SK-MEL-5 (cell line): ENCODE measurements around the gene CYP4F3. TPM values are rescaled to one million over a fixed set of nuclear protein-coding genes. Genes with fewer than 3 reads are reported as not detected.
"Not testable (repeated sequence)": the region's sequence is repeated elsewhere in the genome, so short reads cannot be mapped to it uniquely, and the experiment has no call there.

Experiments
- DNase-seq: peaks from one replicate; pipeline ENCODE4 v3.0.0-alpha.2; 2016; ENCODE audit warnings: low read depth, low spot score
- in situ Hi-C: cut with HindIII; loops from 2 replicates; pipeline ENCODE4 v1.10.0; 2016; ENCODE audit warnings: low sequenced_read_pairs, high pct_unique_total_duplicates, low pct_unique_long_range_greater_than_20kb
- polyA plus RNA-seq, 2 experiments: library from polyadenylated mRNA; depleted of rRNA; stranded (reverse); fragments of >200 nt; gene quantifications; 2 replicates each; pipeline ENCODE4 v1.2.3, GENCODE V29; 2015
- total RNA-seq: library from RNA; depleted of rRNA; stranded (reverse); fragments of >200 nt; shearing (Covaris generic); gene quantifications from 2 replicates; pipeline ENCODE4 v1.2.3, GENCODE V29; 2014; rRNA removed

The CYP4F3 gene
- total RNA-seq: not detected in 2 replicates
- 0.07 TPM in 1 of 2 replicates, not detected in the other for polyA plus RNA-seq (2015; cell fraction: cytosol; rRNA removed)
- polyA plus RNA-seq (2015; cell fraction: nucleus; rRNA removed): 6.1 TPM in 1 of 2 replicates, not detected in the other

DNA sequence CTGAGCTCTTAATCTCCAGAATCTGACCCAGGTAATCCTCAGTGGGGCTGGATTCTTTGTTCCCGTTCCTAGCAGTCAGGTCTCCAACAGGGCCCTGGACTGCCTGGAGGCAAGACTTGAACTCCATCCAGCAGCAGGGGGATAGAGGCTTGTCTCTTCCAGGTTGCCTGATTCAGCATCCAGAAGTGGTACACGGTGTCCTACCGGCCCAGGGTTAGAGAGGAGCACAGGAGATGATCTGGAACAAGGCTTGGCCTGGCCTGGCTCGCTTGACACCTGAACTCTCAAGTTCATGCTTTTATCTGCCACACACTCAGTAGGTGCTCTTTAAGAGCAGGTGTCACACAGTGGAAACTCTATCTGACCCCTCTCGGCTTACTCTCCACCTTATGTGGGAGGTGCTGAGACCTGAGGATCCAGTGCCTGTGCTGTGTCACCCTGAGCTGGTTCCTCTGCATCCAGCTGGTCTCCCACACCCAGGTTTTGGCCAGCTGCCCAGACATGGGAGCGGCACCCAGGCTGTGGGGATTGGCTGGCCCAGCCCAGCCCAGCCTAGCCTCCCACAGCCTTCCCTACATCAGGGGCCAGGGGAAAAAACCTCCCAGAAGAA lies at the start of gene CYP4F3:
Gene CYP4F3 (plus strand): TSS at position 604 of the 610 bp plus-strand sequence. CDS start 519 bp downstream, outside the sequence.
- DNase-seq: no peak
- in situ Hi-C loops: no loop called here

- no peak for DNase-seq
- in situ Hi-C loops: no loop called here
These were observed 48.9 kb upstream of the CYP4F3 start for GRCh38 chr19:15591796-15592195.

GRCh38 chr19:15592506-15592905 lies 48.2 kb upstream of the CYP4F3 start:
- DNase-seq, in situ Hi-C loops: not testable (repeated sequence)

DNA sequence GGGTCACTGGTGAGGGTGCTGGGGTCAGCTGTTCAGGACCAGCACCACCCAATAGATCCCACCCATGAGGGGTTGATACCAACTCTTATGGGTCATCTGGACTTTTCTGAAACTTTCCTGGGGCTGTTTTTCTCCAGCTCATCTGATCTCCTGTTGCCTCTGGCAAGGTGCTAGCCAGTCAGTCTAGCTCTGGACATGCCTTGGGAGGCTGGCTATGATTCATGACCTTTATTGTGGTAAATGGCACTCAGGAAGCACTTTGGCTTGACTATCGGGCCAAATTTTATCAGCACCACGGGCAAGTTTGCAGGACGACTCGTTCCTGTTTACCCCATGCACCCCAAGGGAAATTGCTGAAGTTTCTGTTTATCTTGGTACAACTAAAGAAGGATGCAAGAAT lies 46.9 kb upstream of the CYP4F3 start:
- in situ Hi-C loops, DNase-seq: not testable (repeated sequence)

DNA sequence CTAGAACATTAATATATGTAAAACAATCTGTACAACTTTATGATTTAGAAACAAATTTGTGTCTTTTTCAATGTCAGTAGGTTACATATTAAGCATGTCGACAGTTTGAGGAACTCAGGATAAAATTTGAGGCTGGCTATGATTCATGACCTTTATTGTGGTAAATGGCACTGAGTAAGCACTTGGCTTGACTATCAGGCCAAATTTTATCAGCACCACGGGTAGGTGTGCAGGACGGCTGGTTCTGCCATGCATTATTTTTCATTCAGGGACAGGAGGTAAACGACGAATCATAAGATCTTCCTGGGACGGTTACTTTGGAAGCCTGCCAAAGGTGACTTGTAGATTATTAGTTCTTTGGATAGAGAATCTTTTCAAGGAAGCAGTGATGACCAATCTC lies 45.6 kb upstream of the CYP4F3 start:
- in situ Hi-C loops: no loop called here
- DNase-seq: no peak

- DNase-seq, in situ Hi-C loops: not testable (repeated sequence)
These were observed 32.4 kb upstream of the CYP4F3 start for GRCh38 chr19:15607978-15608925.

DNA sequence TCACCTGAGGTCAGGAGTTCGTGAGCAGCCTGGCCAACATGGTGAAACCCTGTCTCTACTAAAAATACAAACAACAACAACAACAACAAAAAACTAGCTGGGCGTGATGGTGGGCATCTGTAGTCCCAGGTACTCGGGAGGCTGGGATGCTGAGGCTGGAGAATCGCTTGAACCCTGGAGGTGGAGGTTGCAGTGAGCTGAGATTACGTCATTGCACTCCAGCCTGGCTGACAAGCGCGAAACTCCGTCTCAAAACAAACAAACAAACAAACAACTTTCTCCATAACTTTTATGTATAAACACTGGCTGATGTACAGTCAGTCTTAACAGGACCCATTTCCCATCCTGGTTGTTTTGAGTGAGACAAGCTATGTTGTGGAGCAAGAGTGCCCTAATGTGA lies 31.4 kb upstream of the CYP4F3 start:
- no peak for DNase-seq
- in situ Hi-C loops: no loop called here

- in situ Hi-C loops: no loop called here
- DNase-seq: no peak
These were observed 28.4 kb upstream of the CYP4F3 start for GRCh38 chr19:15612342-15612741.

- no peak for DNase-seq
- in situ Hi-C loops: no loop called here
These were observed 27.4 kb upstream of the CYP4F3 start for GRCh38 chr19:15613338-15613737.

DNA sequence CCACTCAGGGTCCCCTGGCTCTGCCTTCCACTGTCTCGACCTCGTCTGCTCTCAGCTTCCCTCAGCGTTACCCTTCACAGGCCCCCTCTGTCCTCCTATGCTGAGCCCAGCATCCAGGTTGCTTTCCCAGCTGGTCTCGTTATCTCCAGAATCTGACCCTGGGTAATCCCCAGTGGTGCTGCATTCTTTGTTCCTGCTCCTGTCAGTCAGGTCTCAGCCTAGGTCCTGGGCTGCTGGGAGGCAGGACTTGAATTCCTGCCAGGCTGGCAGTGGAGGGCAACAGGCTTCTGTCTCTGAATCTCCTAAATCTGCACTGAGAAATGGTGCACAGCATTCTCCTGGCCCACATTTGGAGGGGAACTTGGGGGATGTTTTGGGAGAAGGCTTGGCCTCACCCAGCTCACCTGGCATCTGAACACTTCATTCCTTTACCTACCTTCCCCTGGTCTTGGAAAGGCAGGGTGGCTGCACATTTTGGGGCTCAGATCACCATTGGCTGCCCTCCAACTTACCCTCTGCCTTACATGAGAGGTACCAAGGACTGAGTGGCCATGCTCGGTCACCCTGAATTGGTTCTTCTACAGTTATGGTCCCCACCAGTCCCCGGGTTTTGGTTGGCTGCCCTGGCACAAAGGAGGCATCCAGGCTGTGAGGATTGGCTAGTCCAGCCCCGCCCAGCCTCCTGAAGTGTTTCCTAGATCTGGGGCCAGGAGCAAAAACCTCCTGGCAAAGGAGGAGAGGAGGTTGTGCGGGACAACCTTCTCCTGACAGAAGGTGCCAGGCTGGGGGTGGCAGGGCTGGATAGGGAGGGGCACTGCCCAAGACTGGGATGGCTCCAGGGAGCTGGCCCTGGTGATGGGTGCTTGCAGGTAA lies 26.0 kb upstream of the CYP4F3 start, which contains the start of gene CYP4F8:
Gene CYP4F8 (plus strand): TSS at position 712 of the 873 bp plus-strand sequence. CDS start 399 bp downstream, outside the sequence.
- DNase-seq: no peak
- in situ Hi-C loops: no loop called here

- in situ Hi-C loops: no loop called here
- no peak for DNase-seq
These were observed 25.2 kb upstream of the CYP4F3 start for GRCh38 chr19:15615526-15615925.

DNA sequence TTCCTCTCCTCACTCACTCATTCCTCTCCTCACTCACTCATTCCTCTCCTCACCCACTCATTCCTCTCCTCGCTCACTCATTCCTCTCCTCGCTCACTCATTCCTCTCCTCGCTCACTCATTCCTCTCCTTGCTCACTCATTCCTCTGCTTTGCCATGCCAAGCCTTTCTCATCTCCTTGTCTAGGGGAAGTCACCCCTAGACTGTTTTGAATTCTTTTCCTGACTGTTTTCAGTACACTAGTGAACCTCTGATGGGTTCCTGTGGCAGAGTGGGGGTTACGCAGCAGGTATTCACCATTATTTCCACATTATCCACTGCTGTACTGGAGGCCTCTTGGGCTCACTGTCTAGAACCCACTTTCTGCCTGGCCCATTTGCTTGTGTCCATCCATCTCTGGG lies 24.5 kb upstream of the CYP4F3 start:
- DNase-seq: no peak
- in situ Hi-C loops: no loop called here

- in situ Hi-C loops: no loop called here
- no peak for DNase-seq
These were observed 23.9 kb upstream of the CYP4F3 start for GRCh38 chr19:15616627-15617270.

DNA sequence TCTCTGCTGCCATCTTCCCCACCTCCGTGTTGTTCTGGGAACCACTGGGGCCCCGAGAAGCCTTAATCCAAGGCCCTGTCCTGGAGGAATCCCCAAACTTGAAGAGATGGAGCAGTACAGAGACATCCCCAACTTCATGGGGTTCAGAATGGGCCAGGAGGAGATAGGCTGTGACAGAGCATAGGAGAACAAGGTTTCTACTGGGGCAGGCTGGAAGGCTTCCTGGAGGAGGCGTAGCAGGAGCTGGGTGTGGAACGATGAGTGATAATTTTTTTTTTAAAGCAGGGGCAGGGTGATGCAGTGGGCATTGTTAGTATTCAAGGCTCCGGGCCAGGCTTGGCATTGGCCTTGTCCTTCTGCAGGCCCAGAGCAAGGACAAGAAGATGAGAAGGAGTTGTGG lies 22.4 kb upstream of the CYP4F3 start:
- in situ Hi-C loops: no loop called here
- DNase-seq: no peak

DNA sequence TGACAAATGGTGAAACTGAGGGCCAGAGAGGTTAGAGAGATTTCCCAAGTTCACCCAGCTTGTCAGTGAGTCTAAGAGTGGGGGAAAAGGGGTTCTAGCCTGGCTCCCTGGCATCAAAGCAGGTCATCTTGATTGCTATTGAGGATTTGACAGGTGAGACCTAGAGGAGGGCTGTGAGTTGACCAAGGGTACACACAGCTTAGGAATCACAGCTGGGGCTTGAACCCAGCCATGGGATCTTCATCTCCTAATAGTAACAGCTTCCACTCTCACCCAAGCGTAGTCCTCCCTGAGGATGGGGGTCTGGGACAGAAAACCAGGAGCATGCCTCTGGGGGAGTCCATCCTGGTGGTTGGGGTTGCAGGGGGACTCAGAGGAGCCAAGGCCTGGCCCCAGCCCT lies 18.9 kb upstream of the CYP4F3 start:
- DNase-seq: no peak
- in situ Hi-C loops: no loop called here

GRCh38 chr19:15622991-15623390 lies 17.7 kb upstream of the CYP4F3 start:
- in situ Hi-C loops: no loop called here
- no peak for DNase-seq

DNA sequence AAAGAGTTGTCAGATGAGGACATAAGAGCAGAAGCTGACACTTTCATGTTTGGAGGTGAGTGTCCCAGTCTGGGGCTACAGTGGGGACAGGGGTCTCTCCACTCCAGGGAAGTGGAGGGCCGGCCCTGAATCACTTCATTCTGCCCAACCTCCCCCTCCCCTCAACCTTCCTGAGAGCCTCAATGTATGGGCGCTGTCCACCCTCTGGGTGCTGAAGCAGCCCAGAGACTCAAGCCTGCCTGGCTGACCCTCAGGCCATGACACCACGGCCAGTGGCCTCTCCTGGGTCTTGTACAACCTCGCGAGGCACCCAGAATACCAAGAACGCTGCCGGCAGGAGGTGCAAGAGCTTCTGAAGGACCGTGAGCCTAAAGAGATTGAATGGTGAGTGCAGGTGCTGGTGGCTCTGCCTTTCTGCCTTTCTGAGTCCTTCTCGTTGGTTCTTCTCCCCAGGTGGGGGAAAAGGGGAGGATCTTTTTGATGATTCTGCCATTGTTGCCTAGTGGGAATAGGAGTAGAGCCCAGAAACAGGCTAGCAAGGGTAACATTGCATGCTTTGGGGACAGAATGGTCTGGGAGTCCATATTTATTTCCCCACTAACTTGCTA lies 16.9 kb upstream of the CYP4F3 start:
- in situ Hi-C loops: no loop called here
- no peak for DNase-seq
